ENCODE measurements around the gene TXNDC11.

DNA sequence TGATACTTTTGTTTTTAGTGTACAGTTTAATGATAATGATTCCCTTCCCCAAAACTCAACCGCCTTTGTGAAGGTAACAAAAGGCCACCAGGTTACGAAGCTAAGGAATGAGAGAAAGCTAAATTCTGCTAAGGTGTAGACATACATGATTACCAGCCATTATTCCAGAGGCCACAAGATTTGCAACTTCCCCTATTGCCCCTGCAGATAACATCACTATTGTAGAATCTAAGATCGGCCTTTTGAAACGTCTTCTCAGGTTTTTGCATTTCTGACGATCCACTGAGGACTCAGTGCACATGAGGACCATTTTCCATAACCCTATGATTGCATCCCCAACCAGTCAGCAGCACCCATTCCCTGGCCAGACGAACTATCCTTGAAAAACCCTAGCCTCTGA, 108.3 kb downstream of the TXNDC11 start:
- TF ChIP-seq, protein P1, sequence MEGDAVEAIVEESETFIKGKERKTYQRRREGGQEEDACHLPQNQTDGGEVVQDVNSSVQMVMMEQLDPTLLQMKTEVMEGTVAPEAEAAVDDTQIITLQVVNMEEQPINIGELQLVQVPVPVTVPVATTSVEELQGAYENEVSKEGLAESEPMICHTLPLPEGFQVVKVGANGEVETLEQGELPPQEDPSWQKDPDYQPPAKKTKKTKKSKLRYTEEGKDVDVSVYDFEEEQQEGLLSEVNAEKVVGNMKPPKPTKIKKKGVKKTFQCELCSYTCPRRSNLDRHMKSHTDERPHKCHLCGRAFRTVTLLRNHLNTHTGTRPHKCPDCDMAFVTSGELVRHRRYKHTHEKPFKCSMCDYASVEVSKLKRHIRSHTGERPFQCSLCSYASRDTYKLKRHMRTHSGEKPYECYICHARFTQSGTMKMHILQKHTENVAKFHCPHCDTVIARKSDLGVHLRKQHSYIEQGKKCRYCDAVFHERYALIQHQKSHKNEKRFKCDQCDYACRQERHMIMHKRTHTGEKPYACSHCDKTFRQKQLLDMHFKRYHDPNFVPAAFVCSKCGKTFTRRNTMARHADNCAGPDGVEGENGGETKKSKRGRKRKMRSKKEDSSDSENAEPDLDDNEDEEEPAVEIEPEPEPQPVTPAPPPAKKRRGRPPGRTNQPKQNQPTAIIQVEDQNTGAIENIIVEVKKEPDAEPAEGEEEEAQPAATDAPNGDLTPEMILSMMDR (IDR thresholded peaks at IDR 0.05) = no peak
- no peak for TF ChIP-seq POLR2AphosphoS5 (IDR thresholded peaks at IDR 0.05; ENCODE audit: insufficient read depth in 1 of 2, low read depth in 1 of 2)
- TF ChIP-seq POLR2A (IDR thresholded peaks at IDR 0.05) = no peak

Measured in vagina (tissue), 2 donors.